Measurements from ENCODE around the gene TGFB1. TPM values are rescaled to one million over a fixed set of nuclear protein-coding genes. Genes with fewer than 3 reads are reported as not detected.

TGFB1 gene
- total and polyA plus RNA-seq, 2 of the 13 experiments (the other 11 are each of a cell fraction or from before 2014, with no cell fraction given): 4.1 to 5.4 TPM

DNA sequence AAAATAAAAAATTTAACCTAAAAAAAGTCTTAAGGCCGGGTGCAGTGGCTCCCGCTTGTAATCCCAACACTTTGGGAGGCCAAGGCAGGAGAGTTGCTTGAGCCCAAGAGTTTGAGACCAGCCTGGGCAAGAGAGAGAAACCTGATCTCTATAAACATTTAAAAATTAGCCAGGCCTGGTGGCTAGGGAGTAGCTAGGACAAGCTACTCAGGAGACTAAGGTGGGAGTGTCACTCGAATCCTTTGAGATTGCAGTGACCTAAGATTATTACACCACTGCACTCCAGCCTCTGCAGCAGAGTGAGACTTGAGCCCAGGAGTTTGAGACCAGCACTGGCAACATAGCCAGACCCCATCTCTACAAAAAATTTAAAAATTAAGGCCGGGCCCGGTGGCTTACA, 42.6 kb downstream of the TGFB1 start (continued):
- TF ChIP-seq RARA (CRISPR knock-in tag; IDR thresholded peaks at IDR 0.05) (no peak), ZMYM4 (CRISPR knock-in tag; IDR thresholded peaks at IDR 0.05) (no peak), BORCS8-MEF2B (CRISPR knock-in tag; IDR thresholded peaks at IDR 0.05) (no peak), ZNF577 (CRISPR knock-in tag; IDR thresholded peaks at IDR 0.05; ENCODE audit: borderline replicate concordance, low read depth) (no peak), SMAD1 (CRISPR knock-in tag; IDR thresholded peaks at IDR 0.05; ENCODE audit: borderline replicate concordance, low read depth) (no peak), SNAPC2 (CRISPR knock-in tag; IDR thresholded peaks at IDR 0.05) (no peak), ZC3H13 (CRISPR knock-in tag; IDR thresholded peaks at IDR 0.05) (no peak), TP53 (CRISPR knock-in tag; conservative IDR thresholded peaks at IDR 0.05) (no peak), ZC3H4 (CRISPR knock-in tag; IDR thresholded peaks at IDR 0.05; ENCODE audit: borderline replicate concordance) (no peak)
- TF ChIP-seq, protein P1, sequence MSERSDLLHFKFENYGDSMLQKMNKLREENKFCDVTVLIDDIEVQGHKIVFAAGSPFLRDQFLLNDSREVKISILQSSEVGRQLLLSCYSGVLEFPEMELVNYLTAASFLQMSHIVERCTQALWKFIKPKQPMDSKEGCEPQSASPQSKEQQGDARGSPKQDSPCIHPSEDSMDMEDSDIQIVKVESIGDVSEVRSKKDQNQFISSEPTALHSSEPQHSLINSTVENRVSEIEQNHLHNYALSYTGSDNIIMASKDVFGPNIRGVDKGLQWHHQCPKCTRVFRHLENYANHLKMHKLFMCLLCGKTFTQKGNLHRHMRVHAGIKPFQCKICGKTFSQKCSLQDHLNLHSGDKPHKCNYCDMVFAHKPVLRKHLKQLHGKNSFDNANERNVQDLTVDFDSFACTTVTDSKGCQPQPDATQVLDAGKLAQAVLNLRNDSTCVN (CRISPR knock-in tag; IDR thresholded peaks at IDR 0.05; ENCODE audit: borderline replicate concordance): no peak
- TF ChIP-seq, protein P2, sequence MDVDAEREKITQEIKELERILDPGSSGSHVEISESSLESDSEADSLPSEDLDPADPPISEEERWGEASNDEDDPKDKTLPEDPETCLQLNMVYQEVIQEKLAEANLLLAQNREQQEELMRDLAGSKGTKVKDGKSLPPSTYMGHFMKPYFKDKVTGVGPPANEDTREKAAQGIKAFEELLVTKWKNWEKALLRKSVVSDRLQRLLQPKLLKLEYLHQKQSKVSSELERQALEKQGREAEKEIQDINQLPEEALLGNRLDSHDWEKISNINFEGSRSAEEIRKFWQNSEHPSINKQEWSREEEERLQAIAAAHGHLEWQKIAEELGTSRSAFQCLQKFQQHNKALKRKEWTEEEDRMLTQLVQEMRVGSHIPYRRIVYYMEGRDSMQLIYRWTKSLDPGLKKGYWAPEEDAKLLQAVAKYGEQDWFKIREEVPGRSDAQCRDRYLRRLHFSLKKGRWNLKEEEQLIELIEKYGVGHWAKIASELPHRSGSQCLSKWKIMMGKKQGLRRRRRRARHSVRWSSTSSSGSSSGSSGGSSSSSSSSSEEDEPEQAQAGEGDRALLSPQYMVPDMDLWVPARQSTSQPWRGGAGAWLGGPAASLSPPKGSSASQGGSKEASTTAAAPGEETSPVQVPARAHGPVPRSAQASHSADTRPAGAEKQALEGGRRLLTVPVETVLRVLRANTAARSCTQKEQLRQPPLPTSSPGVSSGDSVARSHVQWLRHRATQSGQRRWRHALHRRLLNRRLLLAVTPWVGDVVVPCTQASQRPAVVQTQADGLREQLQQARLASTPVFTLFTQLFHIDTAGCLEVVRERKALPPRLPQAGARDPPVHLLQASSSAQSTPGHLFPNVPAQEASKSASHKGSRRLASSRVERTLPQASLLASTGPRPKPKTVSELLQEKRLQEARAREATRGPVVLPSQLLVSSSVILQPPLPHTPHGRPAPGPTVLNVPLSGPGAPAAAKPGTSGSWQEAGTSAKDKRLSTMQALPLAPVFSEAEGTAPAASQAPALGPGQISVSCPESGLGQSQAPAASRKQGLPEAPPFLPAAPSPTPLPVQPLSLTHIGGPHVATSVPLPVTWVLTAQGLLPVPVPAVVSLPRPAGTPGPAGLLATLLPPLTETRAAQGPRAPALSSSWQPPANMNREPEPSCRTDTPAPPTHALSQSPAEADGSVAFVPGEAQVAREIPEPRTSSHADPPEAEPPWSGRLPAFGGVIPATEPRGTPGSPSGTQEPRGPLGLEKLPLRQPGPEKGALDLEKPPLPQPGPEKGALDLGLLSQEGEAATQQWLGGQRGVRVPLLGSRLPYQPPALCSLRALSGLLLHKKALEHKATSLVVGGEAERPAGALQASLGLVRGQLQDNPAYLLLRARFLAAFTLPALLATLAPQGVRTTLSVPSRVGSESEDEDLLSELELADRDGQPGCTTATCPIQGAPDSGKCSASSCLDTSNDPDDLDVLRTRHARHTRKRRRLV (CRISPR knock-in tag; IDR thresholded peaks at IDR 0.05): no peak

All from HepG2 (cell line).